Measurements from ENCODE around the gene DDX39B.

GRCh38 chr6:31513456-31514165 lies 28.2 kb downstream of the DDX39B start:
- no peak for TF ChIP-seq ZNF146 (tag by site-specific recombination; IDR thresholded peaks at IDR 0.05)
- no peak for TF ChIP-seq ATF2 (tag by site-specific recombination; IDR thresholded peaks at IDR 0.05; ENCODE audit: low read depth)
- TF ChIP-seq, protein P1, sequence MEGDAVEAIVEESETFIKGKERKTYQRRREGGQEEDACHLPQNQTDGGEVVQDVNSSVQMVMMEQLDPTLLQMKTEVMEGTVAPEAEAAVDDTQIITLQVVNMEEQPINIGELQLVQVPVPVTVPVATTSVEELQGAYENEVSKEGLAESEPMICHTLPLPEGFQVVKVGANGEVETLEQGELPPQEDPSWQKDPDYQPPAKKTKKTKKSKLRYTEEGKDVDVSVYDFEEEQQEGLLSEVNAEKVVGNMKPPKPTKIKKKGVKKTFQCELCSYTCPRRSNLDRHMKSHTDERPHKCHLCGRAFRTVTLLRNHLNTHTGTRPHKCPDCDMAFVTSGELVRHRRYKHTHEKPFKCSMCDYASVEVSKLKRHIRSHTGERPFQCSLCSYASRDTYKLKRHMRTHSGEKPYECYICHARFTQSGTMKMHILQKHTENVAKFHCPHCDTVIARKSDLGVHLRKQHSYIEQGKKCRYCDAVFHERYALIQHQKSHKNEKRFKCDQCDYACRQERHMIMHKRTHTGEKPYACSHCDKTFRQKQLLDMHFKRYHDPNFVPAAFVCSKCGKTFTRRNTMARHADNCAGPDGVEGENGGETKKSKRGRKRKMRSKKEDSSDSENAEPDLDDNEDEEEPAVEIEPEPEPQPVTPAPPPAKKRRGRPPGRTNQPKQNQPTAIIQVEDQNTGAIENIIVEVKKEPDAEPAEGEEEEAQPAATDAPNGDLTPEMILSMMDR (tag by site-specific recombination; IDR thresholded peaks at IDR 0.05) = no peak
- TF ChIP-seq, protein P2, sequence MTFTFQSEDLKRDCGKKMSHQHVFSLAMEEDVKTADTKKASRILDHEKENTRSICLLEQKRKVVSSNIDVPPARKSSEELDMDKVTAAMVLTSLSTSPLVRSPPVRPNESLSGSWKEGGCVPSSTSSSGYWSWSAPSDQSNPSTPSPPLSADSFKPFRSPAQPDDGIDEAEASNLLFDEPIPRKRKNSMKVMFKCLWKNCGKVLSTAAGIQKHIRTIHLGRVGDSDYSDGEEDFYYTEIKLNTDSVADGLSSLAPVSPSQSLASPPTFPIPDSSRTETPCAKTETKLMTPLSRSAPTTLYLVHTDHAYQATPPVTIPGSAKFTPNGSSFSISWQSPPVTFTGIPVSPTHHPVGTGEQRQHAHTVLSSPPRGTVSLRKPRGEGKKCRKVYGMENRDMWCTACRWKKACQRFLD (tag by site-specific recombination; IDR thresholded peaks at IDR 0.05) = no peak
- TF ChIP-seq ZNF10 (tag by site-specific recombination; IDR thresholded peaks at IDR 0.05) = no peak
